Measurements from ENCODE around the gene EPS15. TPM values are rescaled to one million over a fixed set of nuclear protein-coding genes. Genes with fewer than 3 reads are reported as not detected.

EPS15 gene
- total RNA-seq, 2 donors from 2014 or later = 40.3 to 55.8 TPM

GRCh38 chr1:51524817-51525216, 5.8 kb upstream of the EPS15 start:
- peaks cover 10% of the 10 kb centered on the region for H3K4me1 ChIP-seq
- no peak overlapping the region for H3K27ac ChIP-seq
- no peaks in the 10 kb centered on the region for H3K9me3 ChIP-seq
- no peak overlapping the region for H3K4me3 ChIP-seq
- H3K9ac ChIP-seq (ENCODE audit: low read depth in 2 of 2, low read length in 2 of 2) = no peak overlapping the region
- DNase-seq = no peak
- H3K27me3 ChIP-seq = no peaks in the 10 kb centered on the region
- intact Hi-C loops (cut with DNase I) = no loop called here
- H3K36me3 ChIP-seq = no peaks in the 10 kb centered on the region
- TF ChIP-seq CTCF (IDR thresholded peaks at IDR 0.05) = no peak

GRCh38 chr1:51523931-51524330, 4.9 kb upstream of the EPS15 start:
- no peak for DNase-seq
- intact Hi-C loops (cut with DNase I) = no loop called here
- no peak for TF ChIP-seq CTCF (IDR thresholded peaks at IDR 0.05)
- Histone ChIP-seq H3K27ac (no peak overlapping the region), H3K9me3 (no peaks in the 10 kb centered on the region), H3K9ac (ENCODE audit: low read depth in 2 of 2, low read length in 2 of 2) (no peak overlapping the region), H3K27me3 (no peaks in the 10 kb centered on the region), H3K4me3 (no peak overlapping the region), H3K4me1 (peaks cover 10% of the 10 kb centered on the region), H3K36me3 (no peaks in the 10 kb centered on the region)

- Histone ChIP-seq H3K9ac (ENCODE audit: low read depth in 2 of 2, low read length in 2 of 2) (no peak overlapping the region), H3K36me3 (no peaks in the 10 kb centered on the region), H3K27me3 (no peaks in the 10 kb centered on the region), H3K4me3 (no peak overlapping the region), H3K9me3 (no peaks in the 10 kb centered on the region), H3K4me1 (peaks cover 20% of the 10 kb centered on the region), H3K27ac (peak overlapping the region; percentile 26)
- intact Hi-C loops (cut with DNase I) = no loop called here
- no peak for DNase-seq
- TF ChIP-seq CTCF (IDR thresholded peaks at IDR 0.05) = no peak
These were observed 1.7 kb upstream of the EPS15 start for GRCh38 chr1:51520700-51521248.

GRCh38 chr1:51519865-51520699, 1.0 kb upstream of the EPS15 start:
- intact Hi-C loops (cut with DNase I) = no loop called here
- Histone ChIP-seq H3K4me1 (peaks cover 20% of the 10 kb centered on the region), H3K9me3 (no peaks in the 10 kb centered on the region), H3K9ac (ENCODE audit: low read depth in 2 of 2, low read length in 2 of 2) (no peak overlapping the region), H3K27me3 (no peaks in the 10 kb centered on the region), H3K36me3 (no peaks in the 10 kb centered on the region), H3K27ac (peak overlapping the region; percentile 26), H3K4me3 (no peak overlapping the region)
- DNase-seq = peak; percentile 33
- no peak for TF ChIP-seq CTCF (IDR thresholded peaks at IDR 0.05)

- Histone ChIP-seq H3K9me3 (no peaks in the 10 kb centered on the region), H3K27me3 (no peaks in the 10 kb centered on the region), H3K27ac (peak overlapping the region; percentile 94), H3K36me3 (no peaks in the 10 kb centered on the region), H3K4me1 (peaks cover 20% of the 10 kb centered on the region), H3K4me3 (peak overlapping the region; percentile 69), H3K9ac (ENCODE audit: low read depth in 2 of 2, low read length in 2 of 2) (peak overlapping the region; percentile 97)
- intact Hi-C loops (cut with DNase I) = no loop called here
- no peak for TF ChIP-seq CTCF (IDR thresholded peaks at IDR 0.05)
- peak; percentile 69 for DNase-seq
These were observed 449 bp downstream of the EPS15 start for GRCh38 chr1:51518586-51519047.
